Peyer's patch (tissue), 4 donors: ENCODE results near the gene SMIM14.

ENCODE experiments used
- CTCF ChIP-seq, 6 experiments: fragments of 450-650 bp in 4 of 6; fragments of 200-600 bp in 2 of 6; sonication (generic) in 1 of 6; IDR thresholded peaks; one replicate each; pipeline ENCODE4 v1.5.1; 2017 to 2019; ENCODE audit warnings: antibody characterized with exemption in 6 of 6, mild to moderate bottlenecking in 3 of 6, moderate library complexity in 1 of 6
- POLR2A ChIP-seq, 2 donors: fragments of 450-650 bp; IDR thresholded peaks; one replicate each; pipeline ENCODE4 v1.5.1; 2017; ENCODE audit warnings: antibody characterized with exemption in 2 of 2, mild to moderate bottlenecking in 2 of 2, moderate library complexity in 2 of 2

GRCh38 chr4:39687014-39687413 lies 48.3 kb upstream of the SMIM14 start:
- TF ChIP-seq CTCF (IDR thresholded peaks at IDR 0.05) (no peak), POLR2A (IDR thresholded peaks at IDR 0.05) (no peak)
